Measurements from ENCODE around the gene UBP1. TPM values are rescaled to one million over a fixed set of nuclear protein-coding genes. Genes with fewer than 3 reads are reported as not detected.

The UBP1 gene
- total and polyA plus RNA-seq, 12 donors, result 23.7 to 74.5 (median 44.3) TPM

DNA sequence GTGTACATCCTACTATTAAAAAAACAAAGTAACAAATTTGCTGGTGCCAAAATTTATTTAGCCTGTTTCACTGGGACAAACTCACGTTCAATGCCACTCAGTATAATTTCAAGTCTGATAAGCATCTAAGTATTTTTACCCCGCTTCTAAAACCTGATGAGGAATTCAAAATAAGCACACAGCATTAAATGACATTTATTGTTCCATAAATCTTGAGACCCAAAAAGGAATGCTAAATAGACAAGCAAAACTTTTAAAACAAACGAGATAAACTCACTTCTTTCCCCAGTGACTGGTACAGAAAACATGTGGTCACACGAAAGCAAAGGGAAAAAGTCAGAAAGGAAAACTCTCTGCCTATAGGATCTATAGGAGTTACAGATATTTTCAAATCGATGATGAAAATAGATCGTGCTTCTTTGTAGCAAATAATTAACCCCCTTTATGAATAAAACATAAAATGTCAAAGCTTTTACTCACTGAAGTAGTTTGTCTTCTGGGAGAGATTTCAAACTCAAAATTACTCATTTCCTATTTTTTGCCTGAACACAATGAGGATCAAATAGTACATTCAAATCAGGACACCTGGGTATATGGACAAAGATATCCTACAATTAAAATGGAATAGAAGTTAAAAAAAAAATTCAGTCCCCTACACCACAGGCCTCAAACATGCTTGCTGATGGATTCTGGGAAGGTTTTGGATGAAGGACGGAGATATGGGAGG lies 51.7 kb downstream of the UBP1 start:
- intact Hi-C loops (cut with DNase I), result no loop called here
- H3K27ac ChIP-seq, result no peak overlapping the region
- no peaks in the 10 kb centered on the region for H3K9me3 ChIP-seq (replicated peaks in 1 of 3)
- H3K36me3 ChIP-seq (replicated peaks in 1 of 2), result peaks cover 0 to 67% of the 10 kb centered on the region in 2 donors
- DNase-seq, result no peak
- no peaks in the 10 kb centered on the region for H3K27me3 ChIP-seq
- H3K4me3 ChIP-seq, result no peak overlapping the region
- TF ChIP-seq, protein P1, sequence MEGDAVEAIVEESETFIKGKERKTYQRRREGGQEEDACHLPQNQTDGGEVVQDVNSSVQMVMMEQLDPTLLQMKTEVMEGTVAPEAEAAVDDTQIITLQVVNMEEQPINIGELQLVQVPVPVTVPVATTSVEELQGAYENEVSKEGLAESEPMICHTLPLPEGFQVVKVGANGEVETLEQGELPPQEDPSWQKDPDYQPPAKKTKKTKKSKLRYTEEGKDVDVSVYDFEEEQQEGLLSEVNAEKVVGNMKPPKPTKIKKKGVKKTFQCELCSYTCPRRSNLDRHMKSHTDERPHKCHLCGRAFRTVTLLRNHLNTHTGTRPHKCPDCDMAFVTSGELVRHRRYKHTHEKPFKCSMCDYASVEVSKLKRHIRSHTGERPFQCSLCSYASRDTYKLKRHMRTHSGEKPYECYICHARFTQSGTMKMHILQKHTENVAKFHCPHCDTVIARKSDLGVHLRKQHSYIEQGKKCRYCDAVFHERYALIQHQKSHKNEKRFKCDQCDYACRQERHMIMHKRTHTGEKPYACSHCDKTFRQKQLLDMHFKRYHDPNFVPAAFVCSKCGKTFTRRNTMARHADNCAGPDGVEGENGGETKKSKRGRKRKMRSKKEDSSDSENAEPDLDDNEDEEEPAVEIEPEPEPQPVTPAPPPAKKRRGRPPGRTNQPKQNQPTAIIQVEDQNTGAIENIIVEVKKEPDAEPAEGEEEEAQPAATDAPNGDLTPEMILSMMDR (IDR thresholded peaks at IDR 0.05), result no peak
- peaks cover 0 to 2% of the 10 kb centered on the region in 2 donors for H3K4me1 ChIP-seq (replicated peaks in 1 of 2)
- 75 to 79% (median 76%) methylated on average over 7 of the region's 7 CpGs for WGBS, 4 donors

DNA sequence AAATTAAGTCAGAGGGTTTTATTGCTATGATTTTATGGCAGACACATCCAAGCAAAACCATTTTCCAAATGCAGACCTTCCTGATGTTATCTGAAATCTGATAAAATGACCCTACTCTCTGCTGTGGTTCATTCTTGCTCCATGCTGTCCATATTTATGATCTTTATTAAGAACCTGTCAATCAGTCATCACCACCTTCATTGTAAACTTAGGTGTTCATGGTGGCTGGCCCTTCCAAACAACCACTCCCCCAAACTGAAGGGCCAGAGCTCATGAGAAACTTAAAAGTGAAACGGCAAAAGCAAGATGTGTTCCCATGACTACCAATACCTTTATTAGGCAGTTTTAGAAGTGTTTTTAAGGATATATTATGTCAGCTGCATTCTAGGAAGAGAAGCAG lies 53.6 kb downstream of the UBP1 start:
- intact Hi-C loops (cut with DNase I), result no loop called here
- WGBS, 4 donors, result 81 to 91% (median 89%) methylated on average over 1 of the region's 1 CpG
- no peak overlapping the region for H3K4me3 ChIP-seq
- TF ChIP-seq POLR2A (IDR thresholded peaks at IDR 0.05), result no peak
- TF ChIP-seq, protein P1 (IDR thresholded peaks at IDR 0.05), result no peak
- peaks cover 0 to 50% of the 10 kb centered on the region in 2 donors for H3K36me3 ChIP-seq (replicated peaks in 1 of 2)
- H3K27me3 ChIP-seq, result no peaks in the 10 kb centered on the region
- no peak for DNase-seq
- H3K9me3 ChIP-seq (replicated peaks in 1 of 3), result no peaks in the 10 kb centered on the region
- peaks cover 0 to 5% of the 10 kb centered on the region in 2 donors for H3K4me1 ChIP-seq (replicated peaks in 1 of 2)
- H3K27ac ChIP-seq, result no peak overlapping the region

- peaks cover 0 to 5% of the 10 kb centered on the region in 2 donors for H3K4me1 ChIP-seq (replicated peaks in 1 of 2)
- no peak overlapping the region for H3K27ac ChIP-seq
- DNase-seq, result no peak
- H3K27me3 ChIP-seq, result no peaks in the 10 kb centered on the region
- H3K9me3 ChIP-seq (replicated peaks in 1 of 3), result no peaks in the 10 kb centered on the region
- H3K36me3 ChIP-seq (replicated peaks in 1 of 2), result peaks cover 0 to 47% of the 10 kb centered on the region in 2 donors
- intact Hi-C loops (cut with DNase I), result no loop called here
- H3K4me3 ChIP-seq, result no peak overlapping the region
- TF ChIP-seq, protein P1 (IDR thresholded peaks at IDR 0.05), result no peak
- no peak for TF ChIP-seq POLR2A (IDR thresholded peaks at IDR 0.05)
- 72 to 87% (median 77%) methylated on average over 5 of the region's 5 CpGs for WGBS, 4 donors
These were observed 54.8 kb downstream of the UBP1 start for GRCh38 chr3:33385423-33385822.

DNA sequence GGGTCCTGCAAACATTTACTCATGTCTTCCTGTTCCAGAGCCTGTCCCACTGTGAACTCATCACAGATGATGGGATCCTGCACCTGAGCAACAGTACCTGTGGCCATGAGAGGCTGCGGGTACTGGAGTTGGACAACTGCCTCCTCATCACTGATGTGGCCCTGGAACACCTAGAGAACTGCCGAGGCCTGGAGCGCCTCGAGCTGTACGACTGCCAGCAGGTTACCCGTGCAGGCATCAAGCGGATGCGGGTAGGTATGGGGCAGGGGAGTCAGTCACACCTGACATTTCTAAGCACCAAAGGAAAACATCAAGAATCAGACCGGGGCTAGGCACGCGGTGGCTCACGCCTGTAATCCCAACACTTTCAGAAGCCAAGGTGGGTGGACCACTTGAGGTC lies 56.3 kb downstream of the UBP1 start:
- no peaks in the 10 kb centered on the region for H3K9me3 ChIP-seq (replicated peaks in 1 of 3)
- no peak overlapping the region for H3K4me3 ChIP-seq
- H3K27ac ChIP-seq, result no peak overlapping the region
- H3K36me3 ChIP-seq (replicated peaks in 1 of 2), result peaks cover 0 to 34% of the 10 kb centered on the region in 2 donors
- 97 to 100% (median 98%) methylated on average over 7 to 12 of the region's 12 CpGs for WGBS, 4 donors
- no peak for DNase-seq
- H3K27me3 ChIP-seq, result no peaks in the 10 kb centered on the region
- H3K4me1 ChIP-seq (replicated peaks in 1 of 2), result peaks cover 0 to 5% of the 10 kb centered on the region in 2 donors
- intact Hi-C loops (cut with DNase I), result no loop called here
- TF ChIP-seq, protein P1 (IDR thresholded peaks at IDR 0.05), result no peak
- no peak for TF ChIP-seq POLR2A (IDR thresholded peaks at IDR 0.05)
